SJSA1 (cell line): Measurements from ENCODE around the gene GNG5. TPM values are rescaled to one million over a fixed set of nuclear protein-coding genes. Genes with fewer than 3 reads are reported as not detected.
"Not testable (repeated sequence)": the region's sequence is repeated elsewhere in the genome, so short reads cannot be mapped to it uniquely, and the experiment has no call there.

Experiments used
- DNase-seq, 2 experiments: peaks; one replicate each; pipeline ENCODE4 v3.0.0-alpha.2; 2015 to 2020; ENCODE audit warnings: low spot score in 2 of 2, low read depth in 1 of 2
- H3K27ac ChIP-seq: fragments of 250-450 bp; sonication (Bioruptor Pico); 2 replicates; pipeline ENCODE4 v1.5.1; 2020; ENCODE audit warnings: mild to moderate bottlenecking, moderate library complexity
- H3K27me3 ChIP-seq: fragments of 250-450 bp; sonication (Bioruptor Pico); replicated peaks from 2 replicates; pipeline ENCODE4 v1.5.1; 2020; ENCODE audit warnings: mild to moderate bottlenecking, moderate library complexity
- H3K36me3 ChIP-seq: fragments of 250-450 bp; sonication (Bioruptor Pico); 2 replicates; pipeline ENCODE4 v1.5.1; 2020; ENCODE audit warnings: mild to moderate bottlenecking
- H3K4me1 ChIP-seq: fragments of 250-450 bp; sonication (Bioruptor Pico); replicated peaks from 2 replicates; pipeline ENCODE4 v1.6.1; 2021; ENCODE audit warnings: mild to moderate bottlenecking
- H3K4me3 ChIP-seq: fragments of 250-450 bp; sonication (Bioruptor Pico); 2 replicates; pipeline ENCODE4 v1.5.1; 2020; ENCODE audit warnings: mild to moderate bottlenecking
- H3K9me3 ChIP-seq: fragments of 250-450 bp; sonication (Bioruptor Pico); replicated peaks from 2 replicates; pipeline ENCODE4 v1.5.1; 2020; ENCODE audit warnings: mild to moderate bottlenecking
- total RNA-seq: library from RNA; depleted of rRNA; stranded (reverse); fragments of >200 nt; shearing (Covaris generic); gene quantifications from 2 replicates; pipeline ENCODE4 v1.2.3, GENCODE V29; 2014; rRNA removed

GNG5 gene
- total RNA-seq, 1 experiment from 2014 or later: 57.7 TPM

DNA sequence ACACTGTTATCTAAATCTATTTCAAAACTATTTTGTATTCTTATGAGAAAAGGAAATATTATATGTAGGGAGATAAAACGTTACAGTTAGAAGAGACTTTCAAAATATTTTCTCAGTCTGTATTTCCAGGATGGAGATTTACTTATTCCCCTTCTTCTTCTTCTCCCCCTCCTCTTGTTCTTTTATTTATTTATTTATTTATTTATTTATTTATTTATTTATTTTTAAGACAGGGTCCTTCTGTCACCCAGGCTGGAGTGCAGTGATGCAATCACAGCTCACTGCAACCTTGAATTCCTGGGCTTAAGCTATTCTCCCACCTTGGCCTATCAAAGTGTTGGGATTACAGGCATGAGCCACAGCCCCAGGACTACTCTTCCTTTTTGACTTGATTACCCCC lies 30.2 kb downstream of the GNG5 start:
- peaks cover 3% of the 10 kb centered on the region for H3K36me3 ChIP-seq
- DNase-seq: no peak

DNA sequence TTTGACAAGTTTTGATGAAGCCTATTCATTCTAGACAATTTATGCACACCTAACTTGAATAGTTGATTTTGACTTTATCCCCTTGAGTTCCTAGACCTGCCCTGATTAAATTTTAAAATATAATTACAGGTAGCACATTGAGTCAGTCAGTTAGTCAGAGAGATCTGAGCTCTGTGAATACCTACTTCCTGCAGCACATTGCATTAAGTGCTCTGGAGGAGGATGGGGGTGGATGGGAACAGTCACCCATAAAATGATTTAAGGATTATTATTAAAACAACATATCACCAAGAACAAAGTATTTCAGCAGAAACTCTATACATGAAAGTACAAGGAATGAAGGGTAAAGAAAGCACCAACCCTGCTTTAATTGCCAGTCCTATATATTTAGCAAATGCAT lies 39.1 kb downstream of the GNG5 start:
- 0 out of 2 replicates have a peak, but pooled peaks cover 7% of the 10 kb centered on the region for H3K27me3 ChIP-seq
- H3K9me3 ChIP-seq: no peaks in the 10 kb centered on the region
- no peaks in the 10 kb centered on the region for H3K36me3 ChIP-seq
- no peak for DNase-seq
- no peaks in the 10 kb centered on the region for H3K4me1 ChIP-seq
- no peak overlapping the region for H3K27ac ChIP-seq
- no peak overlapping the region for H3K4me3 ChIP-seq

More for the DNA sequence above, 30.2 kb downstream of the GNG5 start:
- peaks cover 12% of the 10 kb centered on the region for H3K4me1 ChIP-seq
- H3K9me3 ChIP-seq: no peaks in the 10 kb centered on the region
- H3K4me3 ChIP-seq: no peak overlapping the region
- H3K27me3 ChIP-seq: 0 out of 2 replicates have a peak, but pooled peaks cover 2% of the 10 kb centered on the region
- H3K27ac ChIP-seq: no peak overlapping the region

DNA sequence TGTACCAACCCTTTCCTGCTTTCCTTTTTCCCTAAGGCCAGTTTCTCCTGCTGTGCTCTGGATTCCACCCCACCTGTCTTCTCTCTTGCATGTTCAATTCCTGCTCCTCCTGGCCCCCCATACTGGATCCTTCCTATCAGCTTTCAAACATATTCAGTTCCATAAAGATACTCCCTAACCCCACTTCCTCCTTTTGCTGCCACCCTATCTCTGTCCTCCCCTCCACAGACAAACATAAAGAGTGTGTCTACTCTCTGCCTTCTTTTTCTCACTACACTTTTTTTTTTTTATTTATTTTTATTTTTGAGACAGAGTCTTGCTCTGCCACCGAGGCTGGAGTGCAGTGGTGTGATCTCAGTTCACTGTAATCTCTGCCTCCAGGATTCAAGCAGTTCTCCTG lies 44.3 kb downstream of the GNG5 start:
- Histone ChIP-seq H3K27me3 (no peaks in the 10 kb centered on the region; the same call in 1 of the 2 replicates), H3K4me3 (no peak overlapping the region), H3K36me3 (no peaks in the 10 kb centered on the region), H3K4me1 (no peaks in the 10 kb centered on the region), H3K27ac (no peak overlapping the region), H3K9me3 (no peaks in the 10 kb centered on the region)
- no peak for DNase-seq

DNA sequence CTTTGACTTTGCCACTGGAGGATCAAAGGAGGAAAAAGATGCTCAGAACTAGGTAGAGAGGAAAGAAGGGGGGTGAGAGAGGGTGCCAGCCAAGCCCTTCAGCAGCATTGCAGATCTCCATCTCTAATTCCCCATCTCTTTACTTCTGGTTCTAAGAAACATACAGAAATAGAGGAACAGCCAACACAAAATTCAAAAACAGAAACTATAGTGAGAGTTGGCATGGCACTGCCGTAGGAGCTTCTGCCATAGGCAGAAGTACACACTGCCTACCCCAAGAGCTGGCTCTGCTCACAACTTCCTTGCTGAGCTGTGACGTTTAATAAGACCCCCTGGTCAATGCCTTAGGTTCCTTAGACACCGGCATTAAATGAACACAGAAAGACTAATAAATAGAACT lies 53.9 kb downstream of the GNG5 start:
- Histone ChIP-seq H3K4me1 (no peaks in the 10 kb centered on the region), H3K27me3 (peaks cover 10% of the 10 kb centered on the region), H3K36me3 (no peaks in the 10 kb centered on the region), H3K4me3 (no peak overlapping the region), H3K9me3 (no peaks in the 10 kb centered on the region), H3K27ac (no peak overlapping the region)
- DNase-seq: no peak

DNA sequence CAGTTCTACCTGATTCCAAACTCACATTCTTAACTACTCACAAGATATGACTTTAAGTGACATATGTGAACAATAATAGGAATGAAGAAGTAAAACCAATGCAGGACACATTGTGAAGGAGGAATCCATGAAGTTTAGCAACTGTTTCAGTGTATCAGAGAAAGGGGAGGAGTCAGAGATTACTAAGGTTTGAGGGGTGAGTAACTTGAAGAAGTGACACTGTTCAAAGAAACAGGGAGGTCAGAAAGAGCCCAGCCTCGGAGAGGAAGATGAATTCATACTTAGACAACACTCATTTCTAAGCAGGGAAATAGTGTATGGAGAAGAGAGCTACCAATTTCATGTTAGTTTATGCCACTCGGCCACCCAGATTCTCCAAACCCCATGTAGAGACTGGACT lies 55.5 kb downstream of the GNG5 start:
- DNase-seq: no peak
- Histone ChIP-seq H3K27me3 (peaks cover 3% of the 10 kb centered on the region; the same call in 1 of the 2 replicates), H3K4me1 (no peaks in the 10 kb centered on the region), H3K9me3 (no peaks in the 10 kb centered on the region), H3K27ac (no peak overlapping the region), H3K36me3 (no peaks in the 10 kb centered on the region), H3K4me3 (no peak overlapping the region)

GRCh38 chr1:84448704-84449103 lies 57.7 kb downstream of the GNG5 start:
- not testable (repeated sequence) for H3K9me3 ChIP-seq, H3K36me3 ChIP-seq, H3K4me1 ChIP-seq, H3K4me3 ChIP-seq, H3K27me3 ChIP-seq, H3K27ac ChIP-seq, DNase-seq

Other genes starting within 250 kb of the GNG5 start
- gene SAMD13, start 204.9 kb downstream of the GNG5 start, total RNA-seq: 1.3 TPM in 1 of 2 replicates, not detected in the other
- not detected in 2 replicates for gene DNASE2B, start 108.1 kb downstream of the GNG5 start, total RNA-seq
- gene RPF1, start 27.3 kb downstream of the GNG5 start, total RNA-seq: 49.9 and 80.0 TPM in 2 replicates
- 0.06 and 0.74 TPM in 2 replicates for gene SPATA1, start 195 bp downstream of the GNG5 start, total RNA-seq
- 22.2 and 22.9 TPM in 2 replicates for gene CTBS, start 67.9 kb upstream of the GNG5 start, total RNA-seq
- 10.7 and 14.0 TPM in 2 replicates for gene SSX2IP, start 183.9 kb upstream of the GNG5 start, total RNA-seq